ENCODE data around the gene POFUT1.
"Not testable (repeated sequence)": the region's sequence is repeated elsewhere in the genome, so short reads cannot be mapped to it uniquely, and the experiment has no call there.

Gene POFUT1

GRCh38 chr20:32236048-32236533, 28.4 kb downstream of the POFUT1 start:
- DNase-seq, result no peak

- no peak for DNase-seq
Observed at GRCh38 chr20:32236819-32237218, 29.1 kb downstream of the POFUT1 start.

GRCh38 chr20:32237419-32237818, 29.7 kb downstream of the POFUT1 start:
- DNase-seq, result no peak

- DNase-seq, result no peak
Observed at GRCh38 chr20:32238483-32239425, 31.1 kb downstream of the POFUT1 start.

GRCh38 chr20:32240205-32240604, 32.5 kb downstream of the POFUT1 start:
- DNase-seq, result no peak

GRCh38 chr20:32241807-32242206, 34.1 kb downstream of the POFUT1 start:
- DNase-seq, result no peak

GRCh38 chr20:32244150-32244823, 36.6 kb downstream of the POFUT1 start:
- DNase-seq, result no peak

GRCh38 chr20:32244959-32245358, 37.3 kb downstream of the POFUT1 start:
- no peak for DNase-seq

- not testable (repeated sequence) for DNase-seq
Observed at GRCh38 chr20:32246208-32246607, 38.5 kb downstream of the POFUT1 start.

- DNase-seq, result no peak
Observed at GRCh38 chr20:32248043-32248442, 40.4 kb downstream of the POFUT1 start.

- no peak for DNase-seq
Observed at GRCh38 chr20:32249030-32249738, 41.5 kb downstream of the POFUT1 start.

GRCh38 chr20:32251470-32251869, 43.8 kb downstream of the POFUT1 start:
- no peak for DNase-seq

- DNase-seq, result no peak
Observed at GRCh38 chr20:32252189-32252588, 44.5 kb downstream of the POFUT1 start.

- not testable (repeated sequence) for DNase-seq
Observed at GRCh38 chr20:32260973-32261372, 53.3 kb downstream of the POFUT1 start.

- no peak for DNase-seq
Observed at GRCh38 chr20:32261644-32262043, 54.0 kb downstream of the POFUT1 start.

- no peak for DNase-seq
Observed at GRCh38 chr20:32263398-32263954, 55.8 kb downstream of the POFUT1 start.

- no peak for DNase-seq
Observed at GRCh38 chr20:32271620-32272019, 63.9 kb downstream of the POFUT1 start.

- DNase-seq, result no peak
Observed at GRCh38 chr20:32274359-32274758, 66.7 kb downstream of the POFUT1 start.

- not testable (repeated sequence) for DNase-seq
Observed at GRCh38 chr20:32275163-32275562, 67.5 kb downstream of the POFUT1 start.

GRCh38 chr20:32277361-32278198, 69.9 kb downstream of the POFUT1 start, which contains the start of gene KIF3B:
TSS of gene KIF3B (plus strand) at chr20:32277651. CDS start at chr20:32309778, 32,127 bp downstream.
- DNase-seq, result peak; percentile 96

- no peak for DNase-seq
Observed at GRCh38 chr20:32278199-32278643, 70.5 kb downstream of the POFUT1 start.

- no peak for DNase-seq
Observed at GRCh38 chr20:32281711-32282110, 74.0 kb downstream of the POFUT1 start.

Data from DMS79 treated with DMSO at 0.1 percent for 48 hours (cell line).